Effector memory CD8-positive, alpha-beta T cell (primary cell): Measurements from ENCODE around the gene GPATCH1.
"Not testable (repeated sequence)": the region's sequence is repeated elsewhere in the genome, so short reads cannot be mapped to it uniquely, and the experiment has no call there.

Experiments
- ATAC-seq: fragments of 150-1000 bp; cut with Tn5 transposase; replicated peaks from 2 replicates; pipeline ENCODE4 v1.10.0; 2021; ENCODE audit warnings: mild to moderate bottlenecking, moderate library complexity
- DNase-seq, 3 experiments: peaks; one replicate each; pipeline ENCODE4 v3.0.0; 2021
- H3K27ac Mint-ChIP-seq, 2 donors: one replicate each; pipeline ENCODE4 v1.8.0; 2022; ENCODE audit warnings: mild to moderate bottlenecking in 2 of 2, mixed read lengths in 2 of 2, moderate library complexity in 2 of 2
- H3K27me3 Mint-ChIP-seq, 2 donors: one replicate each; pipeline ENCODE4 v1.8.0; 2022; ENCODE audit warnings: mixed read lengths in 2 of 2
- H3K36me3 Mint-ChIP-seq: one replicate; pipeline ENCODE4 v1.8.0; 2022; ENCODE audit warnings: mild to moderate bottlenecking, moderate library complexity, mixed read lengths; ENCODE audit not compliant: insufficient read depth
- H3K4me1 Mint-ChIP-seq, 2 donors: one replicate each; pipeline ENCODE4 v1.8.0; 2022; ENCODE audit warnings: low read depth in 2 of 2, mixed read lengths in 2 of 2
- H3K4me3 Mint-ChIP-seq, 2 donors: one replicate each; pipeline ENCODE4 v1.8.0; 2022; ENCODE audit warnings: mild to moderate bottlenecking in 2 of 2, mixed read lengths in 2 of 2, moderate library complexity in 2 of 2
- H3K9me3 Mint-ChIP-seq, 2 donors: one replicate each; pipeline ENCODE4 v1.8.0; 2022; ENCODE audit warnings: mixed read lengths in 2 of 2

GPATCH1 gene

GRCh38 chr19:33139165-33139564 is 58.2 kb downstream of the GPATCH1 start:
- H3K36me3 Mint-ChIP-seq = no peaks in the 10 kb centered on the region
- no peak for ATAC-seq
- H3K27me3 Mint-ChIP-seq = peaks cover 12 to 46% of the 10 kb centered on the region in 2 donors
- DNase-seq = no peak
- H3K4me3 Mint-ChIP-seq = no peak overlapping the region
- no peaks in the 10 kb centered on the region for H3K9me3 Mint-ChIP-seq
- peaks cover 5 to 8% of the 10 kb centered on the region in 2 donors for H3K4me1 Mint-ChIP-seq
- no peak overlapping the region for H3K27ac Mint-ChIP-seq

- Mint-ChIP-seq H3K9me3 (no peaks in the 10 kb centered on the region), H3K4me3 (no peak overlapping the region)
These were observed 63.0 kb downstream of the GPATCH1 start for GRCh38 chr19:33143897-33144405.

GRCh38 chr19:33146209-33146608 is 65.2 kb downstream of the GPATCH1 start:
- Mint-ChIP-seq H3K27me3 (peaks cover 12 to 23% of the 10 kb centered on the region in 2 donors), H3K36me3 (peaks cover 4% of the 10 kb centered on the region), H3K4me3 (no peak overlapping the region), H3K27ac (no peak overlapping the region), H3K9me3 (no peaks in the 10 kb centered on the region), H3K4me1 (peaks cover 3 to 5% of the 10 kb centered on the region in 2 donors)
- no peak for ATAC-seq
- DNase-seq = no peak

More at GRCh38 chr19:33143897-33144405, 63.0 kb downstream of the GPATCH1 start:
- peaks cover 12 to 34% of the 10 kb centered on the region in 2 donors for H3K27me3 Mint-ChIP-seq
- peak; percentile 99 for ATAC-seq
- H3K27ac Mint-ChIP-seq = no peak overlapping the region
- peak; percentile 53 to 70 (median 68) for DNase-seq
- no peaks in the 10 kb centered on the region for H3K36me3 Mint-ChIP-seq
- H3K4me1 Mint-ChIP-seq = peaks cover 3 to 5% of the 10 kb centered on the region in 2 donors

- Mint-ChIP-seq H3K4me3 (no peak overlapping the region), H3K27ac (peak overlapping the region in 1 of 2 donors; percentile 62)
These were observed 66.6 kb downstream of the GPATCH1 start for GRCh38 chr19:33147538-33147937.

GRCh38 chr19:33150852-33151518 is 70.0 kb downstream of the GPATCH1 start:
- no peaks in the 10 kb centered on the region for H3K9me3 Mint-ChIP-seq
- ATAC-seq = no peak
- no peak overlapping the region for H3K27ac Mint-ChIP-seq

More at GRCh38 chr19:33147538-33147937, 66.6 kb downstream of the GPATCH1 start:
- Mint-ChIP-seq H3K27me3 (peaks cover 0 to 10% of the 10 kb centered on the region in 2 donors), H3K36me3 (peaks cover 4% of the 10 kb centered on the region), H3K4me1 (peaks cover 3 to 5% of the 10 kb centered on the region in 2 donors), H3K9me3 (no peaks in the 10 kb centered on the region)
- DNase-seq = no peak
- ATAC-seq = no peak

GRCh38 chr19:33152176-33152575 is 71.2 kb downstream of the GPATCH1 start:
- no peak for DNase-seq
- ATAC-seq = no peak
- no peaks in the 10 kb centered on the region for H3K27me3 Mint-ChIP-seq
- H3K36me3 Mint-ChIP-seq = peaks cover 4% of the 10 kb centered on the region
- no peaks in the 10 kb centered on the region for H3K9me3 Mint-ChIP-seq
- H3K4me3 Mint-ChIP-seq = no peak overlapping the region
- H3K4me1 Mint-ChIP-seq = no peaks in the 10 kb centered on the region
- no peak overlapping the region for H3K27ac Mint-ChIP-seq

More at GRCh38 chr19:33150852-33151518, 70.0 kb downstream of the GPATCH1 start:
- H3K4me3 Mint-ChIP-seq = no peak overlapping the region
- H3K36me3 Mint-ChIP-seq = peaks cover 4% of the 10 kb centered on the region
- H3K27me3 Mint-ChIP-seq = no peaks in the 10 kb centered on the region
- no peaks in the 10 kb centered on the region for H3K4me1 Mint-ChIP-seq
- no peak for DNase-seq

- not testable (repeated sequence) for H3K27ac Mint-ChIP-seq, H3K27me3 Mint-ChIP-seq, H3K36me3 Mint-ChIP-seq, H3K4me1 Mint-ChIP-seq, H3K9me3 Mint-ChIP-seq, DNase-seq, ATAC-seq, H3K4me3 Mint-ChIP-seq
These were observed 71.6 kb downstream of the GPATCH1 start for GRCh38 chr19:33152625-33153024.

GRCh38 chr19:33154313-33154712 is 73.3 kb downstream of the GPATCH1 start:
- ATAC-seq, H3K9me3 Mint-ChIP-seq, DNase-seq, H3K27me3 Mint-ChIP-seq, H3K36me3 Mint-ChIP-seq, H3K4me3 Mint-ChIP-seq: not testable (repeated sequence)
- Mint-ChIP-seq H3K4me1 (peaks cover 8 to 11% of the 10 kb centered on the region in 2 donors), H3K27ac (peak overlapping the region in 1 of 2 donors; percentile 4)

- Mint-ChIP-seq H3K36me3 (peaks cover 3% of the 10 kb centered on the region), H3K9me3 (no peaks in the 10 kb centered on the region), H3K27me3 (no peaks in the 10 kb centered on the region), H3K27ac (no peak overlapping the region), H3K4me3 (no peak overlapping the region), H3K4me1 (peaks cover 25 to 27% of the 10 kb centered on the region in 2 donors)
- ATAC-seq (no peak), DNase-seq (no peak)
These were observed 75.4 kb downstream of the GPATCH1 start for GRCh38 chr19:33156334-33156733.

- Mint-ChIP-seq H3K36me3 (peaks cover 3% of the 10 kb centered on the region), H3K27me3 (no peaks in the 10 kb centered on the region), H3K4me3 (peak overlapping the region; percentile 60 to 64), H3K27ac (peak overlapping the region; percentile 59 to 87), H3K9me3 (no peaks in the 10 kb centered on the region), H3K4me1 (peaks cover 26 to 30% of the 10 kb centered on the region in 2 donors)
- DNase-seq = no peak
- ATAC-seq = no peak
These were observed 76.9 kb downstream of the GPATCH1 start for GRCh38 chr19:33157906-33158305.

- DNase-seq (no peak), ATAC-seq (no peak)
- no peaks in the 10 kb centered on the region for H3K27me3 Mint-ChIP-seq
- peaks cover 26 to 30% of the 10 kb centered on the region in 2 donors for H3K4me1 Mint-ChIP-seq
- H3K27ac Mint-ChIP-seq = peak overlapping the region; percentile 59 to 87
- H3K4me3 Mint-ChIP-seq = peak overlapping the region; percentile 60 to 64
- no peaks in the 10 kb centered on the region for H3K9me3 Mint-ChIP-seq
- peaks cover 3% of the 10 kb centered on the region for H3K36me3 Mint-ChIP-seq
These were observed 77.4 kb downstream of the GPATCH1 start for GRCh38 chr19:33158365-33158764.

- Mint-ChIP-seq H3K4me3 (no peak overlapping the region), H3K27me3 (no peaks in the 10 kb centered on the region), H3K27ac (peak overlapping the region in 1 of 2 donors; percentile 87), H3K9me3 (no peaks in the 10 kb centered on the region), H3K4me1 (peaks cover 26 to 30% of the 10 kb centered on the region in 2 donors), H3K36me3 (peaks cover 3% of the 10 kb centered on the region)
- no peak for ATAC-seq
- DNase-seq = no peak
These were observed 78.2 kb downstream of the GPATCH1 start for GRCh38 chr19:33159149-33159548.

- Mint-ChIP-seq H3K4me1 (peaks cover 27 to 31% of the 10 kb centered on the region in 2 donors), H3K4me3 (peak overlapping the region; percentile 54 to 68), H3K36me3 (peaks cover 3% of the 10 kb centered on the region), H3K27me3 (no peaks in the 10 kb centered on the region), H3K27ac (peak overlapping the region; percentile 78), H3K9me3 (no peaks in the 10 kb centered on the region)
- DNase-seq = no peak
- no peak for ATAC-seq
These were observed 78.9 kb downstream of the GPATCH1 start for GRCh38 chr19:33159893-33160292.

- Mint-ChIP-seq H3K27ac (peak overlapping the region; percentile 78), H3K4me1 (peaks cover 30 to 34% of the 10 kb centered on the region in 2 donors), H3K9me3 (no peaks in the 10 kb centered on the region), H3K27me3 (no peaks in the 10 kb centered on the region), H3K36me3 (peaks cover 3% of the 10 kb centered on the region), H3K4me3 (peak overlapping the region; percentile 22 to 68)
- no peak for DNase-seq
- ATAC-seq = no peak
These were observed 80.2 kb downstream of the GPATCH1 start for GRCh38 chr19:33161201-33161600.
